H1 (cell line): ENCODE results near the gene NCSTN.

Experiments
- POLR2A ChIP-seq, 2 experiments: IDR thresholded peaks; 1 replicate in 1 of 2; 2 replicates in 1 of 2; pipeline ENCODE4 v1.6.1; 2011; ENCODE audit warnings: low read depth in 2 of 2, low read length in 2 of 2, mild to moderate bottlenecking in 2 of 2; ENCODE audit errors: control extremely low read depth in 1 of 2
- POLR2AphosphoS5 ChIP-seq: IDR thresholded peaks from 2 replicates; pipeline ENCODE4 v1.6.1; 2011; ENCODE audit warnings: low read depth, low read length
- SRF ChIP-seq: IDR thresholded peaks from 2 replicates; pipeline ENCODE4 v1.6.1; 2011; ENCODE audit warnings: mild to moderate bottlenecking, low read depth, low read length, moderate library complexity
- TAF1 ChIP-seq: IDR thresholded peaks from 2 replicates; pipeline ENCODE4 v1.6.1; 2011; ENCODE audit warnings: mild to moderate bottlenecking, low read depth, low read length
- TAF7 ChIP-seq: optimal IDR thresholded peaks from 2 replicates; pipeline ENCODE3; 2011; ENCODE audit warnings: low read depth, mild to moderate bottlenecking, inconsistent platforms, low read length, moderate library complexity, borderline replicate concordance
- TF ChIP-seq, protein P1 (sequence below), 3 experiments: IDR thresholded peaks; 1 replicate in 2 of 3; 2 replicates in 1 of 3; pipeline versions ENCODE4 v1.5.1 to v1.6.1; 2011; ENCODE audit warnings: low read length in 3 of 3, mild to moderate bottlenecking in 3 of 3, inconsistent platforms in 2 of 3, low read depth in 1 of 3, moderate library complexity in 1 of 3; ENCODE audit not compliant: insufficient read depth in 1 of 3; ENCODE audit errors: control extremely low read depth in 1 of 3

DNA sequence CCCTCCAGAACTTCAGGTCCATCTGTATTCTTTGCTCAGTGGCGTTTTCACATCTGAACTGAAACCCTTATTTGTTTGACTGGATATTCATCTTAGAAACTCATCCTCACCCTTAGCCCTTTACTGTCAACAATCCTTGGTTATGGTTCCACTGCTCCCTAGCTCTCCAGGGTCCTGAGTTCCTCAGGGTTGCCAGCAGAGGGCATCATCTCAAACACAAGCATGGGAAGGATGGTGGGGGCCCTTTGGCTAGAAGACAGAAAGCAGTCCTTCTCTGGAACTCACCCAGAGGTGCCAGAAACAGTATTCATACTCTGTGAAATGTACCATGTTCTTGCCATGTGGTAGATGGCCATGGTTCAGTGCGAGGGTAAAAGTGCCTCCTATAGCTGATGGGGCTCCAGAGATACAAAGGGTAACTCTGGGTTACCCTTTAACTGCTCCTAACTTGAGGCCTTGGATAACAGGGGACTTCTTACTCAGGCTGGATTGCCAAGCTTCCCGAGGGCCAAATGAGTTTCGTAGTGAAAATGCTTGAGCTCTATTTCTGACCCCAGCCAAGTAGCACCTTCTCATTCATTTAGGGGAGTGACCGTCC lies 11.3 kb downstream of the NCSTN start:
- TF ChIP-seq POLR2A (IDR thresholded peaks at IDR 0.05; ENCODE audit: control extremely low read depth in 1 of 2, low read depth in 2 of 2, low read length in 2 of 2): no peak
- no peak for TF ChIP-seq SRF
- TF ChIP-seq, protein P1, sequence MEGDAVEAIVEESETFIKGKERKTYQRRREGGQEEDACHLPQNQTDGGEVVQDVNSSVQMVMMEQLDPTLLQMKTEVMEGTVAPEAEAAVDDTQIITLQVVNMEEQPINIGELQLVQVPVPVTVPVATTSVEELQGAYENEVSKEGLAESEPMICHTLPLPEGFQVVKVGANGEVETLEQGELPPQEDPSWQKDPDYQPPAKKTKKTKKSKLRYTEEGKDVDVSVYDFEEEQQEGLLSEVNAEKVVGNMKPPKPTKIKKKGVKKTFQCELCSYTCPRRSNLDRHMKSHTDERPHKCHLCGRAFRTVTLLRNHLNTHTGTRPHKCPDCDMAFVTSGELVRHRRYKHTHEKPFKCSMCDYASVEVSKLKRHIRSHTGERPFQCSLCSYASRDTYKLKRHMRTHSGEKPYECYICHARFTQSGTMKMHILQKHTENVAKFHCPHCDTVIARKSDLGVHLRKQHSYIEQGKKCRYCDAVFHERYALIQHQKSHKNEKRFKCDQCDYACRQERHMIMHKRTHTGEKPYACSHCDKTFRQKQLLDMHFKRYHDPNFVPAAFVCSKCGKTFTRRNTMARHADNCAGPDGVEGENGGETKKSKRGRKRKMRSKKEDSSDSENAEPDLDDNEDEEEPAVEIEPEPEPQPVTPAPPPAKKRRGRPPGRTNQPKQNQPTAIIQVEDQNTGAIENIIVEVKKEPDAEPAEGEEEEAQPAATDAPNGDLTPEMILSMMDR (IDR thresholded peaks at IDR 0.05; ENCODE audit: control extremely low read depth in 1 of 3, insufficient read depth in 1 of 3, low read depth in 1 of 3, low read length in 3 of 3): peak; percentile 78 to 83 (median 81)
- no peak for TF ChIP-seq POLR2AphosphoS5
- no peak for TF ChIP-seq TAF7
- no peak for TF ChIP-seq TAF1
